Kidney (tissue), 14 donors: ENCODE results near the gene ILDR2. TPM values are rescaled to one million over a fixed set of nuclear protein-coding genes. Genes with fewer than 3 reads are reported as not detected.

Experiments used
- DNase-seq, 5 donors: peaks; one replicate each; pipeline ENCODE4 v3.0.0-alpha.2; 2013 to 2020
- FAIRE-seq: peaks from 2 replicates; lab custom pipeline; 2012; peaks lifted over from hg19 to GRCh38; lab: Jason Lieb, UNC
- H3K27ac ChIP-seq, 2 donors: one replicate each; pipeline ENCODE4 v1.7.0; 2013; ENCODE audit warnings: low read depth in 2 of 2, low read length in 2 of 2, inconsistent platforms in 1 of 2
- H3K27me3 ChIP-seq: one replicate; pipeline ENCODE4 v1.7.1; 2013; ENCODE audit warnings: low read length, inconsistent platforms; ENCODE audit not compliant: control insufficient read depth, insufficient read depth
- H3K36me3 ChIP-seq, 3 donors: one replicate each; pipeline versions ENCODE4 v1.7.0 to v1.7.1; 2013; ENCODE audit warnings: low read length in 3 of 3, control low read depth in 1 of 3, inconsistent platforms in 1 of 3; ENCODE audit not compliant: insufficient read depth in 3 of 3, control insufficient read depth in 2 of 3
- H3K4me1 ChIP-seq, 3 donors: one replicate each; pipeline versions ENCODE4 v1.7.0 to v1.7.1; 2013; ENCODE audit warnings: low read length in 3 of 3, inconsistent platforms in 1 of 3, low read depth in 1 of 3; ENCODE audit not compliant: control insufficient read depth in 2 of 3, insufficient read depth in 2 of 3
- H3K4me3 ChIP-seq, 3 donors: one replicate each; pipeline versions ENCODE4 v1.7.0 to v1.8.1; 2013; ENCODE audit warnings: low read length in 3 of 3, control low read depth in 1 of 3, inconsistent platforms in 1 of 3
- H3K9ac ChIP-seq, 3 donors: one replicate each; pipeline versions ENCODE4 v1.7.0 to v1.7.1; 2013; ENCODE audit warnings: low read length in 3 of 3, control low read depth in 1 of 3, inconsistent platforms in 1 of 3
- H3K9me3 ChIP-seq, 3 donors: one replicate each; pipeline versions ENCODE4 v1.7.0 to v1.7.1; 2013; ENCODE audit warnings: low read length in 3 of 3, control low read depth in 1 of 3, inconsistent platforms in 1 of 3; ENCODE audit not compliant: control insufficient read depth in 2 of 3, insufficient read depth in 1 of 3
- intact Hi-C: fragments of 100-400 bp; cut with DNase I; formaldehyde crosslinking; loops from one replicate; pipeline ENCODE4 v1.11.1; 2022
- polyA plus RNA-seq: library from polyadenylated mRNA; stranded (reverse); fragments of 350-450 nt; fragmentation: Illumina TruSeq; extraction: RNeasy Lipid Tissue Mini Kit (QIAGEN cat#74804); gene quantifications from one replicate; pipeline ENCODE4 v1.2.3, GENCODE V29; 2014; ENCODE audit warnings: low read depth, low replicate concordance; ENCODE audit not compliant: insufficient read depth
- total RNA-seq: library from RNA; stranded (reverse); fragmentation: NEBNext Ultra II Directional; extraction: Animal tissue kit (Norgen Biotek cat#: 25700); gene quantifications from one replicate; pipeline ENCODE4 v1.2.1, GENCODE V29; 2021
- TF ChIP-seq, protein P1 (sequence below): IDR thresholded peaks from 3 replicates; pipeline ENCODE4 v1.5.1; 2012; ENCODE audit warnings: mild to moderate bottlenecking, moderate library complexity, borderline replicate concordance; ENCODE audit not compliant: insufficient read depth; ENCODE audit errors: extremely low read depth
- donor health status: control.
- donor health status: control.
- donor health status: control.
- donor health status: control.
- donor health status: control.
- donor health status: DM: yes; HTN: yes; CAD: no.
- donor health status: Normal renal cell carcinoma (clear cell type).

ILDR2 gene
- total and polyA plus RNA-seq, 2 donors from 2014 or later, result 1.5 to 5.9 TPM

DNA sequence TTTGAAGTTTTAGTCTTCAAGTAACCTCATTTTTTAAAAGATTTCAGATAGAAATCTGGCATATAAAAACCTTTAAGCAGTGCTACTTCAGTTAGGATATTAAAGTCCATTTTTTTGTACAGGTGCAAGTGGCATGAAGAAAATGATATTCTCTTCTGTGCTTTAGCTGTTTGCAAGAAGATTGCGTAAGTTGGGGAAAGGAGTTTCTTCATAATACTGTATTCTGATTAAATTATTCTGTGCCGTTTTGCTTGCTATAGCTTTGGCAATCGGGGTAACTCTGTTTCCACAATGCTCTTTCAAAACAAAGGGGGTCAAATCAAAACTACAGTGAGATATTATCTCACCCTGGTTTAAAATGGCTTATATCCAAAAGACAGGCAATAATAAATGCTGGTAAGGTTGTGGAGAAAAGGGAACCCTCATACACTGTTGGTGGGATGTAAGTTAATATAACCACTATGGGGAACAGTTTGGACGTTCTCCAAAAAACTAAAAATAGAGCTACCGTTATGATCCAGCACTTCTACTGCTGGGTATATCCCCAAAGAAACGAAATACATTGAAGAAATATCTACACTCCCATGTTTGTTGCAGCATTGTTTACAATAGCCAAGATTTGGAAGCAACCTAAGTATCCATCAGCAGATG lies 40.9 kb upstream of the ILDR2 start:
- H3K27me3 ChIP-seq, result no peaks in the 10 kb centered on the region
- no peaks in the 10 kb centered on the region for H3K36me3 ChIP-seq
- intact Hi-C loops, result no loop called here
- H3K9me3 ChIP-seq, result no peaks in the 10 kb centered on the region
- TF ChIP-seq, protein P1, sequence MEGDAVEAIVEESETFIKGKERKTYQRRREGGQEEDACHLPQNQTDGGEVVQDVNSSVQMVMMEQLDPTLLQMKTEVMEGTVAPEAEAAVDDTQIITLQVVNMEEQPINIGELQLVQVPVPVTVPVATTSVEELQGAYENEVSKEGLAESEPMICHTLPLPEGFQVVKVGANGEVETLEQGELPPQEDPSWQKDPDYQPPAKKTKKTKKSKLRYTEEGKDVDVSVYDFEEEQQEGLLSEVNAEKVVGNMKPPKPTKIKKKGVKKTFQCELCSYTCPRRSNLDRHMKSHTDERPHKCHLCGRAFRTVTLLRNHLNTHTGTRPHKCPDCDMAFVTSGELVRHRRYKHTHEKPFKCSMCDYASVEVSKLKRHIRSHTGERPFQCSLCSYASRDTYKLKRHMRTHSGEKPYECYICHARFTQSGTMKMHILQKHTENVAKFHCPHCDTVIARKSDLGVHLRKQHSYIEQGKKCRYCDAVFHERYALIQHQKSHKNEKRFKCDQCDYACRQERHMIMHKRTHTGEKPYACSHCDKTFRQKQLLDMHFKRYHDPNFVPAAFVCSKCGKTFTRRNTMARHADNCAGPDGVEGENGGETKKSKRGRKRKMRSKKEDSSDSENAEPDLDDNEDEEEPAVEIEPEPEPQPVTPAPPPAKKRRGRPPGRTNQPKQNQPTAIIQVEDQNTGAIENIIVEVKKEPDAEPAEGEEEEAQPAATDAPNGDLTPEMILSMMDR, result no peak
- no peaks in the 10 kb centered on the region for H3K4me1 ChIP-seq
- H3K9ac ChIP-seq, result no peak overlapping the region
- H3K27ac ChIP-seq, result no peak overlapping the region
- no peak overlapping the region for H3K4me3 ChIP-seq
- FAIRE-seq (no peak), DNase-seq (no peak)

DNA sequence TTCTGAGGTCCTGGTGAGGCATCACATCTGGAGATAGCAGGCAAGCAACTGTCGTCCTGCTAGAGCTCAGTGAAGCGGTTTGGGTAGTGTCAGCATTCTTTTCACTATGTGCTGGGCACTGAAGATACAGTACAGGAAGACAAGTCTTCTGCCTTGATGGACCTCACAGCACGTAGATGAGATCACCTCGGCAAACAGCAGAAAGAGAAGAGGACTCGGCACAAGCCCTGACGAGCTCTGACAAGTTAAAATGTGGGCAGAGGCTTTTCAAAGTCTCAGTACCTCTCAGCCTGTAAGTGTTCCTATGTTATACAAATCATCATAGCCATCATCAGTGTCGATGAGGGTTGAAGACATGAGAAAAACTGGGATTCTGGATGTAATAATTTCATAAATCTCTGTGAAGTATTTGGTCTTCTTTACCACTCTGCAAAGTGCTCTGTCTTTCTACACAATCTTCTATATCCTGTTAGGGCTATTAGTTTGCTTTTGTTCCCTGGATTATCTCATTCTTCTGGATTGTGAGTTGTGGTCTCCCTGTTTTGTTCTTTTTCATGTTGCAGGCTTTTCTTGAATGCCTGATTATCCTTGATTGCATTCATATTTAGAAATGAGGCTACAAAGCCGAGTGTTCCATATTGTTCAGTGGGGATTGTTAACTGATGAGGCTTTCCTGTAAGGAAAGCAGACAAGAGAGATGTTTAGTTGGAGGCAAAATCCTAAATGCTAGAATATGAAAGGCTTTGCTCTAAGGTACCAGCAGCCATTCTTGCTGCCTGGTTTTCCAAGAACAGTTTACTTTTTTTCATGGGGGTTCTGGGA lies 38.0 kb upstream of the ILDR2 start:
- intact Hi-C loops, result no loop called here
- DNase-seq (peak in 1 of 5 donors; percentile 31), FAIRE-seq (no peak)
- Histone ChIP-seq H3K36me3 (no peaks in the 10 kb centered on the region), H3K9me3 (no peaks in the 10 kb centered on the region), H3K27ac (no peak overlapping the region), H3K9ac (no peak overlapping the region), H3K4me1 (no peaks in the 10 kb centered on the region), H3K4me3 (no peak overlapping the region), H3K27me3 (no peaks in the 10 kb centered on the region)
- TF ChIP-seq, protein P1, result no peak

DNA sequence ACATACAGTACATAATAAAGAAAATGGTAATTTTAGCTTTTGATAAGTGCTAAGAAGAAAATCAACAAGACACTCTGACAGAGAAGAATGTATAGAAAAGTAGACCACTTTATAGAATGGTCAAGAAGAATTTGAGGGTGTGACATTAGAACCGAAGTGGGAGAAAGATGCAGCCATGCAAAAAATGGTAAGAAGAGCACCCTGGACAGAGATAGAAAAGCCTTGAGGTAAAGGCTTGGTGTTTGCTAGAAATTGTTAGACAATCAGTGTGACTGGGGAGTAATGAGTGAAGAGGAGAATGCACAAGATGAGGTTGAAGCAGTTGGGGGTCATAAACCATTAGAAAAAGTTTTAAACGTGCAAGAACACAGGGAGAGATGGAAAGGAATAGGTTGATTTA lies 37.2 kb upstream of the ILDR2 start:
- H3K36me3 ChIP-seq, result no peaks in the 10 kb centered on the region

More for the DNA sequence above, 37.2 kb upstream of the ILDR2 start:
- TF ChIP-seq, protein P1, result no peak
- H3K27ac ChIP-seq, result no peak overlapping the region
- no peaks in the 10 kb centered on the region for H3K9me3 ChIP-seq
- FAIRE-seq, result no peak
- intact Hi-C loops, result no loop called here
- H3K27me3 ChIP-seq, result no peaks in the 10 kb centered on the region
- no peak overlapping the region for H3K4me3 ChIP-seq
- no peak overlapping the region for H3K9ac ChIP-seq
- no peak for DNase-seq
- H3K4me1 ChIP-seq, result no peaks in the 10 kb centered on the region
